ENCODE measurements around the gene IP6K1.

- TF ChIP-seq CTCF (IDR thresholded peaks at IDR 0.05) (no peak), POLR2AphosphoS5 (IDR thresholded peaks at IDR 0.05) (no peak)
Measured at GRCh38 chr3:49807431-49808114, 21.2 kb upstream of the IP6K1 start.
